H54 (cell line): ENCODE measurements around the gene TSPAN14.

Experiments
- DNase-seq: peaks from one replicate; pipeline ENCODE4 v3.0.0; 2011; ENCODE audit warnings: low spot score, mixed read lengths; ENCODE audit not compliant: insufficient read length
- FAIRE-seq: peaks from 3 replicates; lab custom pipeline; 2011; peaks lifted over from hg19 to GRCh38; lab: Jason Lieb, UNC
- POLR2A ChIP-seq: IDR thresholded peaks from 2 replicates; pipeline ENCODE4 v1.6.1; 2011; ENCODE audit warnings: low read depth, mild to moderate bottlenecking, low read length

The TSPAN14 gene

DNA sequence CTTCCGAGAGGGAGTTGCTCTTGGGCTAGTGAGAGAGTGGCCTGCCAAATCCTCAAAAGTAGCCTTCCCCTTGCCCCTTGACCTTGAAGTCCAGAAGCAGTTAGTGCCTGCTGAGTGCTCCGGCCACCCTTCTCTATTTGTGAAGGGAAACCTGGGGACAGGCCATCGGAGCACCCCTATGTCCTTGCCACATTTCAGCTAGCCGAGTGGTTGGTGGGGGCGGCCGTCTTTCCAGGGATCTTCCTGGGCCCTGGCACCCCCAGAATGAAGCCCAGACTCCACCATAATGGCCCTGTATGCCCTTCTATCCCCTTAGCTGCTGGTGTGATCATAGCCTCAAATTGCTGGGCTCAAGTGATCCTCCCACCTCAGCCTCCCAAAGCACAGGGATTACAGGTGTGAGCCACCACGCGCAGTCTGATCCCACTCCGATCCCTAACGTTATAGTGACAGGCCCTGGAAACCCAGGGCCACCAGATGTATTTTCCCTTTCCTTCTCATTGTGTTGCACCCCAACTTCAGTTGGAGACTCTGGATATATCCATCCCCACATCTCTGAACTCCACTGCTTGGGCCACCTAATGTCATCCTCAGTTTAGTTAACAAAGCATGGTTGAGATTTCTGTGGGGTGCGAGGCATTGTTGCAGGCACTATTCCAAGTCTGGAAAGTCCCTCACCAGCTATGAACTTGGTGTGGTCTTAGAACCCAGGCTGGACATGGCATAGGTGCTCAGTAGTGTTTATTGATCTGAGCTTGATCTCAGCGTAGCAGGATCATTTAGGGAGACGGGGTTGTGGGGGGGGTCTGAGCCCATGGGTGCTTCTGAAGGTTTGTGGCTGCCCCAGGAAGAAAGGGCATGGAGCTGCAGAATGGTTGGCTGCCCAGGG lies 1.6 kb downstream of the TSPAN14 start:
- FAIRE-seq (no peak), DNase-seq (no peak)
- no peak for TF ChIP-seq POLR2A

DNA sequence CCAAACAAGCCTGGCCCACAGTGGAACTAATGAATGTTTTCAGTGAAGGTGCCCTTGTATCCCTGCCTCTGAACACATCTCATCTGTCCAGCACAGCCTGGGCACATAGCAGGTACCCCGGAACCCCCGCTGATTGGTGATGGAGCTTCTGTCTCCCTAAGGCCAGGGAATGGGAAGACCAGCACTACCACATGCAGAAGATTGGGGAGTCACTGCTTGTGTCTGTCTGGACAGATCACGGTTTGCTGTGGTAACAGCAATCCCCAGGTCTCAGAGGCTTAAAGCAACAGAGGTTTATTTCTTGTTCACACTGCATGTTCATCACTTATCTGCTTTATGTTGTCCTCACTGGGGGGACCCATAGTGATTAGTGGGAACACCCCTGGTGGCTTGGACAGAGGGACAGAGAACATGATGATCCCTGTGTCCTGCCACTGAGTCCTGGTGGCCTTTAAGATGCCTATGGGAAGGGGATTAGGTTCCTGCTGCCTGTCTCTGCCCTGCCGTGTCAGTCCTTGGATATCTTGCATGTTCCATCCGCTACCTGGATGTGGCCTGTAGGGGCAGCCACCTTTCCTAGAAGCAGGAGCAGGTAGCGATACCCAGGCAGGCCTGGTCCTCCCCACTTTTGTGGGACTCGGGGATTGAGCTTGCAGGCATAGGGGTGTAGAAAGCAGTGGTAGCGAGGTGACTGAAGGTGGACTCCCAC lies 3.6 kb downstream of the TSPAN14 start:
- no peak for DNase-seq
- TF ChIP-seq POLR2A = no peak
- no peak for FAIRE-seq

DNA sequence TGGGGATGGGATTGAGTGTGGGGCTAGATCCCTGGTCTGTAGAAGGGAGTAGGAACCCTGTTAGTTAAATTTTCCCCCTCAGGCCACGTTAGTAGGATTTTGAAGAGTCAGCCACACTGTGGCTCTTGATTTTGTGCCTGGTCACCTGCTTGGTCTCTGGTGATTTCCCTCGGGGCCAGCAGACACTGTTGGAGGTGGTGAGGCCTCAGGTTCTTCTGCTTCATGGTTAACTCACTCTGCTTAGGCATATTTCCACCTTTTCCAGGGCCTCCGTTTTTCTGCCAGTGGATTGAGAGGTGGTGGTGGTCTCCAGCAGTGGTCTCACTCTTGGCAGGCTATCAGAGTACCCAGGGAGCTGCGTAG lies 4.1 kb downstream of the TSPAN14 start:
- no peak for TF ChIP-seq POLR2A
- no peak for FAIRE-seq
- DNase-seq = no peak

DNA sequence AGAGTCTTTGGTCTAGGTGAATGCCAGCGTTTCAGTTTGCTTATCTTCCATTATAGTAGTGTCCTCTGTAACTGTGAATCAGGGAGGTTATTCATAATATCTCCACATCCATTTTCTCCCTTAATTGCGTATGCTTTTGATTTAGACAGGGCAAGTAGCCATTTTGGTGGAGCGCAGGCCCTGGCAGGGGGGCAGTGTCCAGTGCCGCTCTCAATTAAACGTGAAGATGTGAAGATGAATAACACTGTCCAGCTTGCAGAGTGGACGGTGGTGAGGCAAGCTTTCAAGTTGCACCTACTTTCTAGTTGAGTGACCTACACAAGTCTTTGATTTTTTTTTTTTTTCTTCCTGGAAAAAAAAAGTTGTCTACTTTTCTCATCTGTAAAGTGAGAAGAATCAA lies 4.5 kb downstream of the TSPAN14 start:
- TF ChIP-seq POLR2A = no peak
- DNase-seq (no peak), FAIRE-seq (no peak)

DNA sequence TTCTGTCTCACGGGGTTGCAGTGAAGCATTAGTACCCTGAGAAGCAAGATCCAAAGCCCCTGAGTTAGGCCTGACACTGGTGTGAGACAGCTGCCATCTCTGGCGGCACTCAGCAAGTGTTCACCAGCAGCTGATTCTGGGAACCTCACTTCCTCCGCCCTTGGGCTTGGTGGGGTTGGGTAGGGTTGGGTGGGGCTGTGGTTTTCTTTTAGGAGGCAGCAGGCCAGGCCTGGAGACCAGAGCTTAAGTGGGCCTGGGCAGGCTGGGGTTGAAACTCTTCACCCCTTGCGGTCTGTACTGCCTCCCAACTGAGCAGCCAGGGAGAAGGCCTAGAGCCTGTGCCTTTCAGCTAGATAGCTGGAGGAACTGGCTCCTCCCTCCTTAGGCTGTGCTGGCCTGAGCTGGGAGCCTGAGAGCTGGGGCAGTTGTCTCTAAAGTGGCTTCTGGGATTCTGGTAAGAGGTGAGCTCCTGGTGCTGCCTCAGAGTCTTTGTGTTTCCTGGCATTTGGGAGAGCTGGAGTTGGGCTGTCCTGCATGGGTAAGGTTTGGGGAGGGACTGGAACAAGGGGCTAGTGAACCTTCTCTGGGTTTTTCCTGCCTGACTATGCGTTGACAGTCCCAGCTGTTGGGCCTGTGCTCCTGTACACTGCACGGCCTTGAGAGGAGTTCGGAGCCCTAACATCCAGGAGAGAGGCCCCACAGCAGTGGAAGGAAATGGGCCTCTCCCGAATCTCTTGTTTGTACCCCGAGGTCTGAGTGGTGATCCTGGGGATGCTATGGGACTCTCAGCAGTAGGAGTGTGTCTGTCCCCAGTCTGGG lies 5.1 kb downstream of the TSPAN14 start:
- DNase-seq (peak; percentile 72), FAIRE-seq (no peak)
- no peak for TF ChIP-seq POLR2A

DNA sequence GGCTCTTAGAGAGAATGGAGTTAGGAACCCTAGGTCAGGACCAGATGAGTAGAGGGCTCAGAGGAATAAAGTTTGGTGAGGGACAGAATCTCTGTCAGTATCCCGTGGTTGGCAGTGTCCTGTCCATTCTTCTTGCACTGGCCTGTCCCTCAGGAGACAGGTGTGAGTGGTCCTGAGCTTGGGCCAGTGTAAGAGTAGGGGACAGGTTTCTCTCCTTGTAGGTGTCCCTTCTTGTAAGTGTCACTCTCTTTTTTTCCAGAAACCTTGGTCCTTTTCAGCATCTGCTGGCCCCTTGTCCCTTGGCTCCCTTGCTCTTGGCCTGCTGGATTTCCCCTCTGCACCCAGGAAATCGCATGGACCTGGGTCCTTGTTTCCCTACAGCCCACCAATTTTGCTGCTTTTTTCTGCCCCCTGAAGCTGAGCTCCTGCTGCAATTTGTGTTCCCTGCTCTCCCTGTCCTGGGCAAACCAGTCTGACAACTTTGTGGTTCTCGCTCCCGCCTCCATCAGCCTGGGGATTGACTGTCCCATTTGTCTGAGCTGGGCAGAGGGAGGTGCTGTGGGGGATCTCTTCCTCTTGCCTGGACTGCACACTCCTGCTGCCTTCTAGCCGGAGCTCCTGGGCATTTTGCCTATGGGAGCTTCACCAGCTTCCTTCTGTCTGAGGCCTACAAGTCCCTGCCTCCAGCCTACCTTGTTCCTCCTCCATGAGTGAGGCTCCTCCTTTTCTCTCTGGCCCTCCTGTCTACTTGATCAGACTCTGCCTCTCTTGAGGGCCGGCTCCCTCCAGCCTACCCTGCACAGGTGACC lies 6.5 kb downstream of the TSPAN14 start:
- no peak for DNase-seq

DNA sequence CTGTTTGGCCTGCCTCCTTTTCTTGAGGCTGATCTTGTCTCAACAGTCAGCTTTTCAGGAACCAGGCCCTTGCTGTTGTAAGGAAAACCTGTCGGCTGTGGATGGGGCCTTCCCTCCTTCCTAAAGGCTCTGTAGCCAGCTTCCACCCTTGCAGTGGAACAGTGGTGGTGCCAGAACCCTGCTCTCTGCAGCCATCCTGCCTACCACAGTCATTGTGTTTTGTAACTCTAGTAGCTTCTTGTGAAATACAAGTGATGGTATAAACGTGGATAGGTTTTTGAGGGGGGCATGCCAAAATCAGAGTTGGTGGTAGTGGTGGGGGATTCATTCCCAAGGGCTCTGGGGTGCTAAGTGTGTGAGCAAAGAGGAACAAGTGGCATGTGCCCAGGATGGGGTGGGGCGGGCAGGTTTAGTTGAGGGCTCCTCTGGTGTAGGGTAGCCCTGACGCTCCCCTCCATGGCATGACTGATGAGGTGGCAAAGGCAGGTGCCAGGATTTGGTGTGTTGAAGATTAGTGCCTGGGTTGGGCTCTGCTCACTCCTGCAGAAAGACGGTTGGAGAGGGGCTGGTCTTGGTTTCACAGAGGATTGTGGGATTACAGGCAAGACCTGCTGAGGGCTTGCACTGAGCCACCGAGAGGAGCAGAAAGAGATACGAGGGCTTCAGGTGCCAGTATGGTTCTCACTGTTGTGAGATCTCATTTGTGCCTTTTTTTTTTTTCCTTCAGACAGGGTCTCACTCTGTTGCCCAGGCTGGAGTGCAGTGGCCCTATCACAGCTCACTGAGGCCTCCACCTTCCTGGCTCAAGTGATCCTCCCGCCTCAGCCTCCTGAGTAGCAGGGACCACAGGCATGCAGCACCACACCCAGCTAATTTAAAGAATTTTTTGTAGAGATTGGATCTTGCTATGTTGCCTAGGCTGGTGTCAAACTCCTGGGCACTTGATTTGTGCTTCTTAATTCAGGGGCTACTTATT lies 7.4 kb downstream of the TSPAN14 start:
- FAIRE-seq (no peak), DNase-seq (no peak)
- TF ChIP-seq POLR2A = no peak

More for the DNA sequence above, 6.5 kb downstream of the TSPAN14 start:
- no peak for TF ChIP-seq POLR2A
- peak; percentile 27 for FAIRE-seq

DNA sequence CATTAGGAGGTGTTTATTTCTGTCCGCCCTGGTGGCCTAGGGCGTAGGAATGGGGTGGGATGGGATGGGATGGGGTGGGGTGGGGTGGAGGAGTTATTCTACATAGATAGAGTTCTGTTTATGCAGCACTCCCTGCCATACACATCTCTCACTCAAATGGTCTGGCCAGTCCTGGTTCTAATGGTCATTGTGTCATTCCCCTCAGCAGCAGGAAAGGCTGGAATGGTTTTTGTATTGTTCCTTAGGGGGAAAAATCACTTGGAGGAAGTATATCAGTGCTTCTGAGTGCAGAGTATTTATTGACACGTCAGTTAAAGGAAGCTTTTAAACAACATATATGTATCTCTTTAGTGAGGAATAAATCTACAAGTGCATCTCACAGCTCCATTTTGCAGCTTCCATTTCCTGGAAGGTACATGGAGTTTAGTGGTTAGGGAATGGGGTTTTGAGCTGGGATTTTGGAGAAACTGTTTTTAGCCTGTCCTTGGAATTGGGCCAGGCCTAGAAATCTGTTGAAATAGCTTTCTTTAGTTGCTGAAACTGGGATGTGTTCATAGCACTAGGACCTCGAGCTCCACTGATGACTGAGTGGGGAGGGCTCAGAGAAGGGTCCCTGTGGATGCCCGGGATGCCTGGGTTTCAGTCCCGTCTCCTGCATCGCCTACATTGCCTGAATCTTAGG lies 8.3 kb downstream of the TSPAN14 start:
- FAIRE-seq (no peak), DNase-seq (no peak)
- no peak for TF ChIP-seq POLR2A

DNA sequence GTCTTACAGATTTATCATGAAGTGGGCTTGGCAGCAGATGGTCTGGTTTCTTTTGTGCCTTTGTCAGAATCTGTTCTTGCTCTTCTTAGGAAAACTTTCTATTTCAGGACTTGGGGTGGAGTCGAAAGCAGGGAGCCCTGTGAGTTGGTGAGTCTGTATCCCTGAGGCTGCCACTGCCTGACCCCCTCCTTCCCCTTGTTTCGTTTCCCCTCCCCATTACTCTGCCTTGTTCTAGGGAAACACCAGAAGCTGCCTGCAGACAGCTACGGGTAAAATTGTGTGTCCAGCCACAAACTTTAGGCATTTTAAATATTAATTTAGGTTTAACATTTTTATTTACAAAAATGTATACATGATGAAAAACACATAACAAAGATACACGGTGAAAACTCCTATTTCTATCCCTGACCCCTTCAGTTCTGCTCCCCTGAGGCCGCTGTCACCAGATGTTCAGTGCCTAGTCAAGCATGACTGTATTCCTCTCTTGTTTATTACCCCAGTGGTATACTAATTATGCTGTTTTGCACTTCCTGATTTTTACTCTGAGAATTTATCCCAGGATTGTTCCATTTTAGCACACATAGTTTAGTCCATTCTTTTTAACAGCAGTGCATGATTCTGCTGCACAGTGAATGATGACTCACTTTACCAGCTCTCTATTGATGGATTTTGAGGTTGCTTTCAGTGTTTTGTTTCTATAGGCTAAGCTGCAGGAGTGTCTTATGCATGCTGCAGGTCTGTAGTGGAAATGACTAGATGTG lies 9.1 kb downstream of the TSPAN14 start:
- no peak for TF ChIP-seq POLR2A
- peak; percentile 88 for FAIRE-seq
- DNase-seq = peak; percentile 45

DNA sequence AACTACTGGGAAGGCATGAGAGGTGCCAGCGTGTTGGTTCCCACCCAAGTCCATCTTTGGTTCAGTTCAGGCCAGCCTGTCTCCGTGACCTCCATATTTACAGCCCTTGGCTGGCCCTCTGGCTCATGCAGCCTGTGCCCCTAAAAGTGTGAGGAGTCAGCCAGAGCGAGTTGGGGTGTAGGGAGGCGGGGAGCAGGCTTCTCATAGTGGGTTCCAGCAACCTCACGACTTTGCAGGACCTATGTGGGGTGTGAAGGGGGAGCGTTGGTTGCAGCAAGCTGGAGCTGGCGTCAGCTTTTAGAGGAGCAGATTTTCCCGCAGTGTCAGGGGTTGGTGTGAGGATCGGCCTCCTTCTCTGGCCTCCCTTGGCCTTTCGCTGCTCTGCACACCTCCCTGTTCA lies 9.8 kb downstream of the TSPAN14 start:
- DNase-seq (no peak), FAIRE-seq (no peak)
- no peak for TF ChIP-seq POLR2A

DNA sequence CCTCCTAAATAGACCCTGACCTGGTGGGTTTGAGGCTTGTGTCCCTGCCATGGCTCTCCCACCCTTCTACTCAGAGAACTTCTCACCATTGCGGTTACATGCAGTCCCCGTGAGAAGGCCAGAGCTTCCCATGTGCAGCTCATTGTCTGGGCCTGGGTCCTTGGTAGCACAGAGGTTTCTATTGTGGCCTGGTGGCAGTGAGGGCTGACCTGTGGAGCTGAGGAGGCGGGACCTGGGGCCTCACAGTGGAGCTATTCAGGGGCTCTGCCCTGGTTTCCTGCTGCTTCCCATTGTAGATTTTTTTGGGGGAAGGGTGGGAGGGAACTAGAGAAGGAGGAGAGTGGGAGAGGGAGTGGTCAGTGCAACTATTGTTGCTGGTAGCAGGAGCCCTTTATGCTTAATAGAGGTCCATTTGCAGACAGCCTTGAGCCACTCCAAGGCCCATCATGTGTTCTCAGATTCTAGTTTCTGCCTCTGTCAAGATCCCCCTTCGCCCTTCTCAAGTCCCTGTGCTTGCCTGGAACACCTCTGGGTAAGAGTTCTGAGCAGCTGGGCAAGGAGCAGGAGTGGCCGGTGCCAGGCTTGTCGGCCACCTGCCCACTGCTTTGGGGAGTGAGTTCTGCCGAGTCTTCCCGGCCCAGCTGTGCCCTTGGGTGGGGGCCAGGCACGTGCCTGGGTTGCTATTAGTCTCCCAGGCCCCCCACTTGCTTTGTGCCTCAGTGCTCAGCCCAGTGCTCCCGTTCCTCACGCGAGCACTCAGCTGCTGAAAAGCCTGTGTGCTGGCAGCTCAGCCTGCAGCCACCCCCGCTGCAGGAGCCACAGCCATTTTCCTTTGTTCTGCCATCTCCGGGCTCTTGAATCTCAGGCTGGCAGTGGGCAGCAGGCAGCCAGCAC lies 10.7 kb downstream of the TSPAN14 start:
- FAIRE-seq (no peak), DNase-seq (no peak)
- TF ChIP-seq POLR2A = no peak
